DMS53 treated with DMSO at 0.1 percent for 48 hours (cell line): Measurements from ENCODE around the gene DEDD.

Source experiments
- DNase-seq: peaks from one replicate; lab custom pipeline; 2025; ENCODE audit not compliant: unreplicated experiment; lab: John Stamatoyannopoulos, UW

The DEDD gene

GRCh38 chr1:161095230-161095629 lies 37.2 kb downstream of the DEDD start:
- no peak for DNase-seq

- no peak for DNase-seq
Measured at GRCh38 chr1:161094481-161094880, 38.0 kb downstream of the DEDD start.

DNA sequence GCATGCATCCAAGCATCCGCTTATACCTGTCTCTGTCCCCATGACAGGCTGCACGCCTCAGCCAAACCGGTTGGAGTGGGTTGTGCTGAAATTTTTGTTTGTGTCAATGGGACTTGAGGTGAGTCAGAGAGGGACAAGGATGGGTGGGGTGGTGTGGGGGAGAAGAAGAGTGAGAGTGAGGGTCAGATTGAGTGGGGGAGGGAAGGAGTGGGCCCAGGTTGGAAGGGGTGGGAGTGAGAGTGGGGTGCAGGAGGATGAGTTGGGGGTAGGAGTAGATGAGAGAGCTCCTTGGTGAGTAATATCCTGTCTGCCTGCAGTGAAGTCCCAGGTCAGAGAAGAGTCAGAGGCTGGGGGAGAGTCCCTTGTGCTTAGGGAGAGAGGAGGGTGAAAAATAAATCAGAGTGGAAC lies 39.8 kb downstream of the DEDD start:
- DNase-seq: no peak

DNA sequence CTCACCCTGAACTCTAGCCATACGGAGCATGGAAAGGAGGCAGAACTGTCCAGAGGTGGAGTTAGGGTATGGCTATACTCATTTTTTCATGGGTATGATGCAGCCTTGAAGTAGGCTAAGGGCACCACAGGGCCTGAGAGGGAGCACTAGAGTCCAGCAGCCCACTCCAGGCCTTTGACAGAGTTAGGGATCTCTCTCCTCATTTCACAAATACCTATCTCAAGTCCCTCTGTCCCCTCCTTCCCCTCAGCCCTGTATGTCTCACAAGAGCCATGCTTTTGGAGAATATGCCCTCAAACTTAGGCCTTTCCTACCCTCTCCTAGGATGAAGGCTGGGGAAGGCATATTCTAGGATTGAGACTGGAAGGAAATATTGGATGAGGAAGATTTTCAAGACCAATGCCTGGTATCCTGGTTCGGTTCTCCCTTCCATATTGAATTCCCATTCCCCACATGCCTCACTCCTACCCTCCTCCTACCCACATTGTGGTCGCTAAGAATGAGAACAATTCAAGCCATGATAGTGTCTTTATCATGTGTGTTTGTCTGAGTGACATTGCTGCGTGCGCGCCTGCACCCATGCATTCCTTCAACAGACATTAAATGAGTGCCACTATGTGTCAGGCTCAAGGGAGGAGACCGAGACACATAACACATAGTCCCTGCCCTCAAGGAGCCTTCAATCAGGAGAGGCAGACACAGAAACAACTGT lies 40.5 kb downstream of the DEDD start:
- DNase-seq: no peak

DNA sequence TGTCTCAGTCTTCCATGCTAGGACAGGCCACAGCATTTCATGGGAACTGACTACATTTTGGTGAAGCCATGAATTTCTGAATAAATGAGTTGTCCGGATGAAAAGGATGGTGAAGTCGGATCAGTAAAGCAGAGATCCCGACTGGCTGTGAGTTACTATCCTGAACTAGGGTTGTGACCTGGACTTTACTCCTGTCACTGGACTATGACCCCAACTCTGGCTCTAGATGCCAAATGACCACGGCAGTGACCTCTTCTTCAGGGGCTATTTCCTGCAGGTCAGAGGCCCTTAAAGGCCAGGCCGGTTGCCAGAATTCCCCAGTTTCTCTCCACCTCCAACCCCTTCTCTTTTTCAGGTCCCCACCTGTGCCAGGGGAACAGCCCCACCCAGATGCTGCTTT lies 41.4 kb downstream of the DEDD start:
- no peak for DNase-seq

GRCh38 chr1:161090617-161091016 lies 41.9 kb downstream of the DEDD start:
- DNase-seq: no peak

- no peak for DNase-seq
Measured at GRCh38 chr1:161089938-161090337, 42.5 kb downstream of the DEDD start.

DNA sequence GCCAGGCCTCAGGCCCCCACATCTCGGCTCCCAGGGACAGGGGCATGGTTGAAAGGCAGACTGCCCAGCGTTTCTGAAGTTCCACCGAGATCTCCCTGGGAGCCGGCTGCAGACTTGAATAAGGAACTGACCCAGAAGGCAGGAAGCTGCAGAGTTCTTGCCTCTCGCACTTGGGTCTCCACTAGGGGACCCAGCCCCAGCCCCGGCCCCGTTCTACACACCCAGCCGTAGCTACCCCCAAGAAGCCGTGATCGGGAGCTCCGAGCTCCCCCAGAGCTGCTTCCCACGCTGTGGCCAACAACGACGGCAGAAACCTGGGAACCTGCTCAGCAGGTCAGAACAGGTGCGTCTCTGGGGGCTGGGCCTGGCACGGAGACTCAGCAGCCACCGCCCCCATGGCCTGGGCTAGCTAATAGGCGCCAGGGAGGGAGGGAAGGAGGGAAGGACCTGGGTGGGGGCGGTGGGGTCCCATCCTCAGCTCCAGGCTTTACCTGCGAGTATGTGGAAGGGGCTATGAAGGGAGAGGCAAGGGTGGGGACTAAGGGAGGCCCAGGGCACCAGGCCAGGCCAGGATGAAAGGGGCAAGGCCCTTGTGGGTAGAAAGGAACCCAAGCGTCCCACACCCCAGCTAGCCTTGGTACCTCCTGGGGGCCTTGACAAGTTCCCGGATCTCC lies 43.1 kb downstream of the DEDD start, which contains the start of gene NECTIN4:
Gene NECTIN4 (minus strand): TSS at position 308 of the 674 bp plus-strand sequence. CDS start 262 bp downstream, at position 46.
- peak; percentile 44 for DNase-seq

- DNase-seq: no peak
Measured at GRCh38 chr1:161088587-161089110, 43.8 kb downstream of the DEDD start.

DNA sequence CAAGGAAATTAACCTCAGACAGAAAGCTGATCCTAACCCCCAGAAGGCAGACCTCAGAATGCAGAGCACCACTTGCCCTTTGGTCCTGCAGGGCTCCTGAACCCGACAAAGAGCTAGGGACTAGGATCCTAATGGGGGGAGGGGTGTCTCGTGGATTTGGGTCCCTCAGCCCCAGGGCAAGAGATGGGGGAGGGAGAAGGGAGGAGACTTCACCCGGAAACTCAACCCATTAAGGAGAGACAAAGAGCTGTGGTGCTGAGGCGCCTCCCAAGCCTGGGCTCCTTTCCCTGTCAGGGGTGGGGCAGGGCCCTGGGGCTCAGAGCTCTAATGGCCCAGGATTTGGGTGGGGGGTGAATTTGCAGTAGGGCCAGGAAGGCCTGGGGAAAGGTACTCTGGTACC lies 46.0 kb downstream of the DEDD start:
- no peak for DNase-seq

DNA sequence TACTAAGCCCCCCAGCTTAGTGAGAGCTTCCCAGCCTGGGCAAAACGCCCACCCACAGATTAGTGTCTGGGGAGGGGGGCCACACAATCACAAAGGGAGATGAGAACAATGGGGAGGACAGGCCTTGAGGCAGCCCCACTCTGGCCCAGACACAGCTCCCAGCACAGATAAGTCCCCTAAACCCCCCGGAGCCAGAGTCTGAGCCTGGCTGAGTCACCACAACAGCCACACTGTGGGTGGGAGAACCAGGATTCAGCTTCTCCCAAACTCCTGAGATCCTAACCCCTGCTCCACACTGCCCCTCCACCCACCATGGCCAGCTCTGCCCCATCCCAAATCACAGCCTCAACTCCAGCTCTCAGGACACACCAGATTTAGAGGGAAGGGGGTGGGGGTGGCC lies 47.3 kb downstream of the DEDD start:
- DNase-seq: no peak

DNA sequence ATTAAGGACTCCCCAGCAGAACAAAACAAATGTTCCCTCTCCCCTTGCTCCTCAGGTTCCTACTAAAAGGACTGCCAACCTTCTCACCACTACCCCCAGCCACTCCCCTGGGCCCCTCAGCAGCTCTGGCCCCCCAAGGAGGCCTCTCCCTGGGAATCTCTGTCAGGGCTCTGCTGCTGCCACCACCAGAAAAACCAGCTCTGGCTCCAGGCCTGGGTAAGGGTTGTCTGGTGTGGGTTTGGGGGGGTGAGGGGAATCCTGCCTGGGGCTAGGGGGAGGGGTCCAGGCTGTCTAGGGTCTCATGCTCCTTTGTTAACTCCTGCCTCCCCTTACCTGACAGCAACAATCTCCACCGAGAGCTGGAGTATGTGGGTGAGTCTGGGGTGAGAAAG lies 47.9 kb downstream of the DEDD start:
- DNase-seq: no peak

- no peak for DNase-seq
Measured at GRCh38 chr1:161083748-161084596, 48.5 kb downstream of the DEDD start.

DNA sequence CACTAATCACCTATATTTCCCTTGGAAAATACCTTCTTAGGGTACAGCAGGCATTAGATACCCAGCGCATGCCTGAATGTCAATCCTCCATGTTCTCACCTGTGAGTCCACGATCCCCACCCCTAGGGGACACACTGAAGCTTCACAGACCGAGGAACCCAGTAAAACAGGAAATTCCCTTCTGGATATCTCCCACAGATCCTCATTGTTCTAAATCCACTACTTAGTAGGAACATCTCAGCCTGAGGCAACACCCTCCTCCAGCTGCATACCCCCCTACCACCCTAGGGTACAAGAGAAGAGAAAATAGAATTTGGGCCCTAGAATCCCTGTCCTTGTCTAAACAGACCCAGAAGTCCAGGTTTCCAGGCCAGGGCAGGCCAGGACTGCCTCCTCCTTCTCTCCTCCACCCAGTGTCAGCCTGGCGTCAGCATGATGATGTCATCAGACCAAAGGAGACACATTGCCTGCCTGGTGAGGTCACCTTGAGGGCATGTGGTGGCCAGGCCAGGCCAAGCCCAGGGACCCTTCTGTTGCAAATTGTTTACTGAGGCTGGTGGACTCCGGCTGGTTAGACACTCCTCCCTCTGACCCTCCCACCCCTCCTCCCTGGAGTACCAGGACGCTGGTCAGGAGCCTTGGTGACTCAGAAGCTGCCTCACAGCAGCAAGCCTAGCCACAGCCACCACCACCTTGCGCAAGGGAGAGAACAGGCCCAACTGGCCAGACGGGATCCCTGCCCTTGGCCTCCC lies 49.3 kb downstream of the DEDD start:
- peak; percentile 68 for DNase-seq

DNA sequence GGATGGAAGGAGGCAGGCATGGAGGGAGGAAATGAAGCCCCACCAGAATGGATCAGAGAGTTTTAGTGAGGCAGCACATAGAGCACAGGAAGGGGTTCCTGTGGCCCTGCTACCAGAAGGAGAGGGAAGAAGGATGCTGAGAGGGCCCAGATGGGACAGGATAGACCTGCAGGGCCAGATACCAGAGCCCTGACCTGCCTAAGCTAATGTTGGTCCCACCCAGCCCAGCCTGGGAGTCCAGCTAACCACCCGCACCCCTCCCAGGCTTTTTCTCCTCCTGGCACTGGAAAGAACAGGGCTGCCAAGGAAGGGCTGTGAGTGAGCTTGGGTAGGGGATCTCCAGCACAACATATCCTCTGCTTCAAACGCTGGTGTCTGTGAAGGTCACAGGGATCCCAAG lies 50.0 kb downstream of the DEDD start:
- no peak for DNase-seq

DNA sequence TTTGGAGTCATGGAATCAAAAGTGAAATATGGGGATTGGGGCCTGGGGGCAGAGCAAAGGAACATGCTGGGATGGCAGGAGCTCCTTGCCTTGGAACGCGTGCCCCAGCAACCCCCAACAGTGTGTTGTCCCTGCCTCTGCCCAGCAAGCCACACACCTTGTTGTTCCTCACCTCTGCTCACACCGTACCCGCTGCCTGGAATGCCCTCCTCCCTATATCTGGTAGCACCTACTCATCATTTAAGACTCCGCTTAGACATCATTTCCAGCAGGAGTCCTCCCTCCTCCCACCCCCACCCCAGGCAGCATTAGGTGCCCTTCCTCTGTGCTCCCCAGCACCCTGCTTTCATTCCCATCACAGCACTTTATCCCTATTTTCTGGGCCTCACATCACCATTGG lies 50.9 kb downstream of the DEDD start:
- no peak for DNase-seq

DNA sequence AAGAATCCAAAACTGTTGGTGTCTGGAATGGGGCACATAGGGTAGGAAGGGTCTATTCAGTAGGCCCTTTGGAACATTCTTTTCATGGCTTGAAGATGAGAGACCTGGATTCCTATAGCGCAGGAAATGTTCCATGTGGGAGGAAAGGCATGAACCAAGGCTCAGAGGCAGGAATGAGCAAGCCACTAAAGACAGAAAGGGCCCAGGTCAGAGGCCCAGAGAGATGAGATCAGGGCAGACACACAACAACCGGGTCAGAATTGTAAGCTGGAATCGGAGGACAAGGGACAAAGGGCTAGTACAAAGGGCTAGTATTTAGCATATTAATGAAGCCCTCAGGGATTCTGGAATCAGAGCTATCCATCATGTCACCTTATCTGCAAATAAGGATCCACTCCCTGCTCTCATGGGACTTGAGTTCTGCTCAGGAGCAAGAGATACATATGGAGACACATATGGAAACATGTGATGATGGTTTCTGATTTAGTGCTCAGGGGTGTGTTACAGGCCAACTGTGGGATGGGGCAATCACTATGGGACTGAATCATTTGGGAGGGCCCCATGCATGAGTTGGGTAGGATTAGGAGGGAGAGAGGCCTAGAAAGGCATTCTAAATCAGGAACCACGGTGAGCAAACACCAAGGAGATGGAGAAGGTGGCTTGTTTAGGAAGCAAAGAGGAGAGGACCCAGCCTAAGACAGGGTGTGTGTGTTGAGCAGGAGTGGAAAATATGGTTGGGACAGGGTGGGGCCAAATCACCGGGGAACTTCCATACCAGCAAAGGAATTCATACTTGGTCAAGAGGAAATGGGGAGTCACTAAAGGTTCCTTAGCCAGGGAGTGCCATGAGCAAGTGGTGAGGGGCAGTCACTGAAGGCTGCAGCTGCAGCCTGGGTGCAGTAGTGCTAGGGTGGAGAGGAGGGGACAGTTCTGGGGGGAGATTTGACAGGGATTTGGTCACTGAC lies 51.7 kb downstream of the DEDD start:
- DNase-seq: no peak

DNA sequence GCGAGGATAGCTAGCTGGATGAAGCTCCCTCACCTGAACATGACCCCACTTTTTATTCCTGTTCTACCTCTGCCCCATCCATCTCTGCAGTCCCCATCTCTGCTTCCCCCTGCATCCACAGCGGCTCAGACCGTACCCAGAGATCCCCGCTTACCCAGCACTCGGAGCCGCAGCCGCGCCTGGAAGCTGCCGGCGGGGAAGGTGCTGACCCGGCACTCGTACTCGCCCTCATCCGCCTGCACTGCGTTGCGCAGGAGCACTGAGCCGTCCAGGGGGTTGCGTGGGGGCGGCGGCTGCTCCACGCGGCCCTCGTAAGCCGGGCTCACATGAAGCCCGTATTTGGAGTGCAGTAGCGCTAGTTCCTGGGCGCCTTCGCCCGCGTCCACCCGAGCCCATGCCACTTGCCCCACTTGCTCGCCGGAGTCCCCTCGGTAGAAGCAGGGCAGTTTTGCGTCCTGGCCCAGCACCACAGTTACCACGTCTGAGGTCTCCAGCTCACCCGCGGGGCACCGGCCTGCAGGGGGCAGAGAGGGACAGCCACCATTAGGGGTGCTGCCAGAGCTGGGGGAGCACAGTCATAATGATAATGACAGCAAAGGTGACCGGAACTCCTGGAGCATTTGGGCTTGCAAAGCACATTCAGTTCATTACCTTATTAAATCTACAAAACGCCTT lies 52.9 kb downstream of the DEDD start:
- DNase-seq: no peak

GRCh38 chr1:161077426-161077825 lies 55.0 kb downstream of the DEDD start:
- DNase-seq: no peak
